ENCODE data around the gene TMEM40.

The TMEM40 gene

GRCh38 chr3:12750223-12750622 is 8.8 kb downstream of the TMEM40 start:
- peak; percentile 88 for DNase-seq

GRCh38 chr3:12748477-12748876 is 10.6 kb downstream of the TMEM40 start:
- DNase-seq: no peak

GRCh38 chr3:12746419-12746818 is 12.6 kb downstream of the TMEM40 start:
- DNase-seq: no peak

GRCh38 chr3:12744326-12744725 is 14.7 kb downstream of the TMEM40 start:
- DNase-seq: no peak

- DNase-seq: no peak
Observed at GRCh38 chr3:12743583-12743982, 15.5 kb downstream of the TMEM40 start.

GRCh38 chr3:12742330-12743107 is 16.5 kb downstream of the TMEM40 start:
- no peak for DNase-seq

GRCh38 chr3:12741209-12741608 is 17.9 kb downstream of the TMEM40 start:
- DNase-seq: no peak

GRCh38 chr3:12737833-12738232 is 21.2 kb downstream of the TMEM40 start:
- no peak for DNase-seq

GRCh38 chr3:12737319-12737718 is 21.7 kb downstream of the TMEM40 start:
- DNase-seq: no peak

GRCh38 chr3:12734960-12735359 is 24.1 kb downstream of the TMEM40 start:
- no peak for DNase-seq

GRCh38 chr3:12733566-12733965 is 25.5 kb downstream of the TMEM40 start:
- DNase-seq: no peak

- DNase-seq: peak; percentile 32
Observed at GRCh38 chr3:12730506-12731242, 28.4 kb downstream of the TMEM40 start.

- DNase-seq: no peak
Observed at GRCh38 chr3:12729051-12729651, 29.9 kb downstream of the TMEM40 start.

- no peak for DNase-seq
Observed at GRCh38 chr3:12727937-12728336, 31.1 kb downstream of the TMEM40 start.

GRCh38 chr3:12727481-12727880 is 31.6 kb downstream of the TMEM40 start:
- no peak for DNase-seq

- no peak for DNase-seq
Observed at GRCh38 chr3:12725436-12725835, 33.6 kb downstream of the TMEM40 start.

GRCh38 chr3:12724794-12725193 is 34.3 kb downstream of the TMEM40 start:
- no peak for DNase-seq

GRCh38 chr3:12723362-12723761 is 35.7 kb downstream of the TMEM40 start:
- DNase-seq: peak; percentile 29

GRCh38 chr3:12722226-12722625 is 36.8 kb downstream of the TMEM40 start:
- no peak for DNase-seq

- peak; percentile 79 for DNase-seq
Observed at GRCh38 chr3:12719984-12720898, 38.8 kb downstream of the TMEM40 start.

- no peak for DNase-seq
Observed at GRCh38 chr3:12719541-12719940, 39.5 kb downstream of the TMEM40 start.

GRCh38 chr3:12716605-12717151 is 42.4 kb downstream of the TMEM40 start:
- DNase-seq: peak; percentile 12

GRCh38 chr3:12714278-12714677 is 44.8 kb downstream of the TMEM40 start:
- DNase-seq: no peak

Data from EL (cell line).